ENCODE results near the gene CHRNG.

DNA sequence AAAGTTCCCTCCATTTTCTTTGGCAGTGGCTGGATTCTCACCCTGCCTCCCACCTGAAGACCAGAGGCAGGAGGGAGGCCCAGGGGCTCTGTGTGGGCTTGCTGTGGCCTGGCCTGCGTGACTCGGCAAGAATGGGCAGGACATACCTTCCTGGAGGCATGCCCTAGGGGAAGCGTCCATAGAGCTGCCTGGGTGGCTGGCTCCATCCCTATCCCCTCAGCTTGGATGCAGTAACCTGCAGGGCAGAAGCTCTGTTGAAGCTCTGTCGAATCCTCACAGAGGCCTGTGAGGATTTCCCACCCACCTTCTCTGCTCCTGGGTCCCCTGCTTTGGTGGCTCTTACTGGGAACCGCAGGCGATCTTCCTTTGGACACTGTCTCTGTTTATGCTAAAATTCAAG lies 20.6 kb upstream of the CHRNG start:
- TF ChIP-seq, protein P1, sequence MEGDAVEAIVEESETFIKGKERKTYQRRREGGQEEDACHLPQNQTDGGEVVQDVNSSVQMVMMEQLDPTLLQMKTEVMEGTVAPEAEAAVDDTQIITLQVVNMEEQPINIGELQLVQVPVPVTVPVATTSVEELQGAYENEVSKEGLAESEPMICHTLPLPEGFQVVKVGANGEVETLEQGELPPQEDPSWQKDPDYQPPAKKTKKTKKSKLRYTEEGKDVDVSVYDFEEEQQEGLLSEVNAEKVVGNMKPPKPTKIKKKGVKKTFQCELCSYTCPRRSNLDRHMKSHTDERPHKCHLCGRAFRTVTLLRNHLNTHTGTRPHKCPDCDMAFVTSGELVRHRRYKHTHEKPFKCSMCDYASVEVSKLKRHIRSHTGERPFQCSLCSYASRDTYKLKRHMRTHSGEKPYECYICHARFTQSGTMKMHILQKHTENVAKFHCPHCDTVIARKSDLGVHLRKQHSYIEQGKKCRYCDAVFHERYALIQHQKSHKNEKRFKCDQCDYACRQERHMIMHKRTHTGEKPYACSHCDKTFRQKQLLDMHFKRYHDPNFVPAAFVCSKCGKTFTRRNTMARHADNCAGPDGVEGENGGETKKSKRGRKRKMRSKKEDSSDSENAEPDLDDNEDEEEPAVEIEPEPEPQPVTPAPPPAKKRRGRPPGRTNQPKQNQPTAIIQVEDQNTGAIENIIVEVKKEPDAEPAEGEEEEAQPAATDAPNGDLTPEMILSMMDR (IDR thresholded peaks at IDR 0.05), result no peak
- no peak for TF ChIP-seq POLR2A (IDR thresholded peaks at IDR 0.05)

Measured in uterus (tissue), 2 donors.